Adrenal gland (tissue), 5 donors: ENCODE data around the gene BCL2A1.

Experiments
- CTCF ChIP-seq, 6 experiments: fragments of 450-650 bp in 4 of 6; fragments of 200-600 bp in 2 of 6; sonication (generic) in 1 of 6; IDR thresholded peaks; 1 replicate in 5 of 6; 2 replicates in 1 of 6; pipeline versions ENCODE4 v1.5.1 to v1.8.0; 2016 to 2021; ENCODE audit warnings: antibody characterized with exemption in 6 of 6, mild to moderate bottlenecking in 2 of 6, moderate library complexity in 1 of 6
- POLR2A ChIP-seq, 2 donors: fragments of 450-650 bp; IDR thresholded peaks; one replicate each; pipeline ENCODE4 v1.6.1; 2017; ENCODE audit warnings: antibody characterized with exemption in 2 of 2, mild to moderate bottlenecking in 2 of 2, moderate library complexity in 1 of 2
- donor health status: DM: no; HTN: no; CAD: no.

- TF ChIP-seq POLR2A (IDR thresholded peaks at IDR 0.05) (no peak), CTCF (IDR thresholded peaks at IDR 0.05) (no peak)
These were observed at the start of gene BCL2A1 for GRCh38 chr15:79970624-79971434.
